OCI-LY3 (cell line): ENCODE results near the gene TNS4.

Experiments
- H2AFZ ChIP-seq: fragments of 200-600, 300-600 bp; shearing (Covaris generic); 2 replicates; pipeline ENCODE4 v1.6.0; 2014; ENCODE audit warnings: antibody characterized with exemption, low read depth, low read length
- H3K27ac ChIP-seq: fragments of 200-600, 300-600 bp; sonication (generic); 2 replicates; pipeline ENCODE4 v1.5.1; 2014; ENCODE audit warnings: mild to moderate bottlenecking, low read length, moderate library complexity, mixed read lengths
- H3K27me3 ChIP-seq: fragments of 200-600, 300-600 bp; sonication (generic); 2 replicates; pipeline ENCODE4 v1.6.1; 2014; ENCODE audit warnings: low read depth, low read length, mixed read lengths
- H3K36me3 ChIP-seq: fragments of 200-600, 300-600 bp; sonication (generic); replicated peaks from 2 replicates; pipeline ENCODE3; 2014; ENCODE audit warnings: low read depth, low read length, mixed read lengths
- H3K4me1 ChIP-seq: fragments of 300-600, 200-600 bp; sonication (generic); 2 replicates; pipeline ENCODE4 v1.6.1; 2014; ENCODE audit warnings: low read length, mixed read lengths
- H3K4me2 ChIP-seq: fragments of 200-600, 300-600 bp; sonication (generic); 2 replicates; pipeline ENCODE4 v1.6.1; 2014; ENCODE audit warnings: low read length, mixed read lengths
- H3K4me3 ChIP-seq: fragments of 300-600, 200-600 bp; sonication (generic); 2 replicates; pipeline ENCODE4 v1.5.1; 2014; ENCODE audit warnings: antibody characterized with exemption, mild to moderate bottlenecking, low read length, moderate library complexity
- H3K79me2 ChIP-seq: fragments of 300-600, 200-600 bp; shearing (Covaris generic); 2 replicates; pipeline ENCODE4 v1.6.1; 2014; ENCODE audit warnings: mild to moderate bottlenecking, low read length, mixed read lengths
- H3K9ac ChIP-seq: fragments of 300-600, 200-600 bp; shearing (Covaris generic); 2 replicates; pipeline ENCODE4 v1.6.0; 2014; ENCODE audit warnings: mild to moderate bottlenecking, low read length, moderate library complexity
- H3K9me3 ChIP-seq: fragments of 200-600, 300-600 bp; shearing (Covaris generic); 2 replicates; pipeline ENCODE4 v1.6.1; 2014; ENCODE audit warnings: low read length, mixed read lengths; ENCODE audit not compliant: insufficient read depth
- H4K20me1 ChIP-seq: fragments of 200-600, 300-600 bp; sonication (generic); 2 replicates; pipeline ENCODE4 v1.6.1; 2016; ENCODE audit warnings: low read length, mixed read lengths; ENCODE audit not compliant: insufficient read depth
- EZH2phosphoT487 ChIP-seq: fragments of 200-600 bp; shearing (Covaris generic); IDR thresholded peaks from 2 replicates; pipeline ENCODE4 v1.6.1; 2018; ENCODE audit warnings: antibody characterized with exemption, mixed run types, low read depth
- TF ChIP-seq, protein P1 (sequence below): fragments of 200-600, 300-600 bp; sonication (generic); IDR thresholded peaks from 2 replicates; pipeline ENCODE4 v1.5.1; 2014; ENCODE audit warnings: antibody characterized with exemption, low read length, low read depth

The TNS4 gene

DNA sequence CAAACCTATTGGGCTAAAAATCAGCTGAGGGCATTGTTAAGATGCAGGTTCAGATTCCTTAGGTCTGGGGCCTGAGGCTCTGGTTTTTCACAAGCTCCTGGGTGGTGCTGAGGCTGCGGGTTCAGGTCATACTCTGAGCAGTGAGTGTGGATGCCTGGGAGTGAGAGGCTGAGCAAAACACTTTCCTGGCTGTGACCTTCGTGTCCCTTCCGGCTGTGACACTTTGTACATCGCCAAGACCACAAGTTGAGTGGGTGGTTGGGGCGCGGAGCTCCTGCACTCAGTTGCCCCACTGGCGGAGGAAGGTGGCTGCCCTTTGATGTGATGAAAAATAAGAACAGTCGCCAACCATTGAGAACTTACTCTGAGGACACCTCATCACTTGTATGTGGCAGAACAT, 39.0 kb upstream of the TNS4 start:
- no peak for TF ChIP-seq EZH2phosphoT487
- TF ChIP-seq, protein P1, sequence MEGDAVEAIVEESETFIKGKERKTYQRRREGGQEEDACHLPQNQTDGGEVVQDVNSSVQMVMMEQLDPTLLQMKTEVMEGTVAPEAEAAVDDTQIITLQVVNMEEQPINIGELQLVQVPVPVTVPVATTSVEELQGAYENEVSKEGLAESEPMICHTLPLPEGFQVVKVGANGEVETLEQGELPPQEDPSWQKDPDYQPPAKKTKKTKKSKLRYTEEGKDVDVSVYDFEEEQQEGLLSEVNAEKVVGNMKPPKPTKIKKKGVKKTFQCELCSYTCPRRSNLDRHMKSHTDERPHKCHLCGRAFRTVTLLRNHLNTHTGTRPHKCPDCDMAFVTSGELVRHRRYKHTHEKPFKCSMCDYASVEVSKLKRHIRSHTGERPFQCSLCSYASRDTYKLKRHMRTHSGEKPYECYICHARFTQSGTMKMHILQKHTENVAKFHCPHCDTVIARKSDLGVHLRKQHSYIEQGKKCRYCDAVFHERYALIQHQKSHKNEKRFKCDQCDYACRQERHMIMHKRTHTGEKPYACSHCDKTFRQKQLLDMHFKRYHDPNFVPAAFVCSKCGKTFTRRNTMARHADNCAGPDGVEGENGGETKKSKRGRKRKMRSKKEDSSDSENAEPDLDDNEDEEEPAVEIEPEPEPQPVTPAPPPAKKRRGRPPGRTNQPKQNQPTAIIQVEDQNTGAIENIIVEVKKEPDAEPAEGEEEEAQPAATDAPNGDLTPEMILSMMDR = no peak
- Histone ChIP-seq H3K27me3 (no peaks in the 10 kb centered on the region), H2AFZ (no peak overlapping the region), H3K9ac (no peak overlapping the region), H3K4me1 (peaks cover 60% of the 10 kb centered on the region), H3K9me3 (no peaks in the 10 kb centered on the region), H3K4me3 (no peak overlapping the region), H3K4me2 (no peak overlapping the region), H4K20me1 (no peaks in the 10 kb centered on the region), H3K79me2 (peaks cover 6% of the 10 kb centered on the region; the same call in 1 of the 2 replicates), H3K36me3 (no peaks in the 10 kb centered on the region), H3K27ac (peak overlapping the region; percentile 95)

DNA sequence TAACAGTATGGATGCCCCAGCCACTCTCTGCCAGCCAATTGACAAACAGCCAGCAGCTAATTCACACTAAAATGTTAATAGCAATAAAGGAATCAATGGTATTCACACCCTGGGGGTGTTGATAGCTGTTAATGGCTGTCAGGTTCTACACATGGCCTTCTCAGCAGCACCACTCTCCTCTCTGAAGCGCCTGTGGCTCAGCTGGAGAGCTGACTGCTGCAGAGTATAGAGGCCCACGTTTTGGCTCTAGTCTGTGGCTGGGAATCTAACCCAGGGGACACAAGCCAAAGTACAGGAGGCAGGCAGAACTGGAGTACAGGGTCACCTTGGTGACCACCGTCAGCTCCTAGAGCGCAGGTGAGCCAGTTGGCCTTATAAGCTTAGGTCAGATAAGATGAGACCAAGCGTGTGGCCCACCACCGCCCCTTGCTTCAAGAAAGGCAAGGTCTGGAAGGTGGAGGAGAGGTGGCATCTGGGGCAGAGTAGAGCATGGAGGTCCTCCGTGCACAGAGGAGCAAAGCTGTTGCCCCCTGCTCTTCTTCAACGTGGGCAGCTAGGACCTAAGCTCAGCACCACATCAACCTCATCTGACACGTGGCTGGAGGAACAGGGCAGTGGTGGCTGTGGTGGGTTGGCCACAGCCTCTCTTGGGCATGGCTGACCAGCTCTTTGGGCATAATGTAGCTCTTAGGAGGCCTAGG, 38.4 kb upstream of the TNS4 start:
- Histone ChIP-seq H4K20me1 (no peaks in the 10 kb centered on the region), H3K9me3 (no peaks in the 10 kb centered on the region), H3K27ac (no peak overlapping the region), H3K4me2 (no peak overlapping the region), H3K27me3 (no peaks in the 10 kb centered on the region), H3K4me1 (peaks cover 60% of the 10 kb centered on the region), H2AFZ (no peak overlapping the region), H3K36me3 (no peaks in the 10 kb centered on the region), H3K9ac (no peak overlapping the region), H3K4me3 (no peak overlapping the region), H3K79me2 (peaks cover 6% of the 10 kb centered on the region; the same call in 1 of the 2 replicates)
- TF ChIP-seq EZH2phosphoT487 = no peak
- TF ChIP-seq, protein P1 = no peak

DNA sequence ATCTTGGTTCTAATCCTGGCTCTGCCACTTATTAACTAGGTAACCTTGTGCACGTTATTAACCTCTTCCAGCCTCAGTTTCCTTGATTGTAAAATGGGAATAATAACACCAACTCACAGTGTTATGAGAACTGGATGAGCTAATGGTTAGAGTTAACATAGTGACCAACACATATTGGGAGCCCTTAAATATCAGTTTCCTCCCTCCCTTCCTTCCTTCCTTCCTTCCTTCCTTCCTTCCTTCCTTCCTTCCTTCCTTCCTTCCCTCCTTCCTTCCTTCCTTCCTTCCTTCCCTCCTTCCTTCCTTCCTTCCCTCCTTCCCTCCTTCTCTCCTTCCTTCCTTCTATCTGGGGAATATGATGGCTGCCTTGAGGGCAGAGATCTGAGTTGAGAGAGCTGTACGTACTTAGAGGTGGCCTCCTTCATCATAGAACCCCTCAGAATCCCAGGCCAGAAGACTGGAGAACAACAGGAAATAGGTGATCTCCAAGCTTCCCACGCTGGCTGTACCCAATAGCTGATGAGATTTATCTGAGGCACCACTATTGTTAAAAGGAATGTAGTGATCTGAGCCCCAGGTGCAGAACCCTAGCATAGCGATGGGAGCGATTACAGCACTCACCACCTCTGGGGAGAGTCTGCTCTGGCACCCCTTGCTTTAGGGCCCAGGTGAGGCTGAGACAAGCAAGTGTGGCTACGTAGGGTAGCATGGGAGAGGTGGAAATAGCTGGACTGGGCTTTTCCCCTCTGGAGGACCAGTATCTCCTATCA, 37.7 kb upstream of the TNS4 start:
- Histone ChIP-seq H3K27me3 (no peaks in the 10 kb centered on the region), H2AFZ (no peak overlapping the region), H4K20me1 (no peaks in the 10 kb centered on the region), H3K4me1 (peaks cover 65% of the 10 kb centered on the region), H3K4me3 (no peak overlapping the region), H3K9me3 (no peaks in the 10 kb centered on the region), H3K27ac (no peak overlapping the region), H3K9ac (no peak overlapping the region), H3K4me2 (no peak overlapping the region), H3K36me3 (no peaks in the 10 kb centered on the region), H3K79me2 (peaks cover 6% of the 10 kb centered on the region; the same call in 1 of the 2 replicates)
- TF ChIP-seq EZH2phosphoT487 = no peak
- TF ChIP-seq, protein P1 = no peak
